Astrocyte (in vitro differentiated cells and primary cell): ENCODE measurements around the gene ZNF619.

ENCODE experiments used
- EZH2 ChIP-seq: IDR thresholded peaks from 2 replicates; pipeline ENCODE4 v1.6.1; 2012; ENCODE audit warnings: mild to moderate bottlenecking, low read length, inconsistent platforms; ENCODE audit not compliant: insufficient read depth
- TF ChIP-seq, protein P1 (sequence below): IDR thresholded peaks from 2 replicates; pipeline ENCODE4 v1.5.1; 2011; ENCODE audit warnings: low read depth, mild to moderate bottlenecking, inconsistent platforms, low read length, moderate library complexity; ENCODE audit not compliant: insufficient read depth

DNA sequence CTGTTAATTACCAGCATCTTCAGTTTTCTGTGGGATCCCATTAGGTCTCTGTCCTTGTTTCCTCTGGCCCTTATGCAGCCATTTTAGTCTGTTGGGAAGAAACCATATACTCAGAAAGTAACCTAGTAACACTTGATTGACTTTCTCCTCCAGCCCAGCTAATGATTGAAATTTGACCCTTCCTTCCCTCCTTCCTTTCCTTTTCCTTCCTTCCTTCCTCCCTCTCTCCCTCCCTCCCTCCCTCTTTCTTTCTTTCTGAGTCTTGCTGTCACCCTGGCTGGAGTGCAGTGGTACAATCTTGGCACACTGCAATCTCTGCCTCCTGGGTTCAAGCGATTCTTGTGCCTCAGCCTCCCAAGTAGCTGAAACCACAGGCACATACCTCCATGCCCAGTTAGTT lies 23.0 kb downstream of the ZNF619 start:
- TF ChIP-seq, protein P1, sequence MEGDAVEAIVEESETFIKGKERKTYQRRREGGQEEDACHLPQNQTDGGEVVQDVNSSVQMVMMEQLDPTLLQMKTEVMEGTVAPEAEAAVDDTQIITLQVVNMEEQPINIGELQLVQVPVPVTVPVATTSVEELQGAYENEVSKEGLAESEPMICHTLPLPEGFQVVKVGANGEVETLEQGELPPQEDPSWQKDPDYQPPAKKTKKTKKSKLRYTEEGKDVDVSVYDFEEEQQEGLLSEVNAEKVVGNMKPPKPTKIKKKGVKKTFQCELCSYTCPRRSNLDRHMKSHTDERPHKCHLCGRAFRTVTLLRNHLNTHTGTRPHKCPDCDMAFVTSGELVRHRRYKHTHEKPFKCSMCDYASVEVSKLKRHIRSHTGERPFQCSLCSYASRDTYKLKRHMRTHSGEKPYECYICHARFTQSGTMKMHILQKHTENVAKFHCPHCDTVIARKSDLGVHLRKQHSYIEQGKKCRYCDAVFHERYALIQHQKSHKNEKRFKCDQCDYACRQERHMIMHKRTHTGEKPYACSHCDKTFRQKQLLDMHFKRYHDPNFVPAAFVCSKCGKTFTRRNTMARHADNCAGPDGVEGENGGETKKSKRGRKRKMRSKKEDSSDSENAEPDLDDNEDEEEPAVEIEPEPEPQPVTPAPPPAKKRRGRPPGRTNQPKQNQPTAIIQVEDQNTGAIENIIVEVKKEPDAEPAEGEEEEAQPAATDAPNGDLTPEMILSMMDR, result no peak
- no peak for TF ChIP-seq EZH2
